Keratinocyte (primary cell): ENCODE measurements around the gene SLC45A2.

Source experiments
- EZH2 ChIP-seq: IDR thresholded peaks from one replicate; pipeline ENCODE4 v1.6.1; 2012; ENCODE audit warnings: inconsistent platforms, mild to moderate bottlenecking, low read length, moderate library complexity
- TF ChIP-seq, protein P1 (sequence below), 3 experiments: IDR thresholded peaks in 1 of 3; conservative IDR thresholded peaks in 1 of 3; optimal IDR thresholded peaks in 1 of 3; 2 replicates in 2 of 3; 3 replicates in 1 of 3; pipeline versions ENCODE3 to v1.5.1; 2011; ENCODE audit warnings: low read length in 3 of 3, mild to moderate bottlenecking in 3 of 3, moderate library complexity in 2 of 3, control low read depth in 1 of 3, inconsistent platforms in 1 of 3; ENCODE audit not compliant: insufficient read depth in 2 of 3; ENCODE audit errors: extremely low read depth in 1 of 3

DNA sequence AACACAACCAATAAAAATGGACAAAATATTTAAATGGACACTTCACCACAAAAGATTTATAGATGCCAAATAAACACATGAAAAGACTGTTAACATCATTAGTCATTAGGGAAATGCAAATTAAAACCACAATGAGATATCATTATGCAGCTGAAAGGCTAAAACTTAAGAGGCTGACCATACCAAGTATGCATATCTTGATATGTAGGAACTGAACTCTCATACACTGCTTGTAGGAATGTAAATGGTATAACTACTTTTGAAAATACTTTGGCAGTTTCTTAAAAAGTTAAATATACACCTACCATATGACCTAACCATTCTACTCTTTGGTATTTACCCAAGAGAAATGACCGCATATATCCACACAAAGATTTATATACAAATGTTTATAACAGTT, 79.1 kb downstream of the SLC45A2 start:
- TF ChIP-seq, protein P1, sequence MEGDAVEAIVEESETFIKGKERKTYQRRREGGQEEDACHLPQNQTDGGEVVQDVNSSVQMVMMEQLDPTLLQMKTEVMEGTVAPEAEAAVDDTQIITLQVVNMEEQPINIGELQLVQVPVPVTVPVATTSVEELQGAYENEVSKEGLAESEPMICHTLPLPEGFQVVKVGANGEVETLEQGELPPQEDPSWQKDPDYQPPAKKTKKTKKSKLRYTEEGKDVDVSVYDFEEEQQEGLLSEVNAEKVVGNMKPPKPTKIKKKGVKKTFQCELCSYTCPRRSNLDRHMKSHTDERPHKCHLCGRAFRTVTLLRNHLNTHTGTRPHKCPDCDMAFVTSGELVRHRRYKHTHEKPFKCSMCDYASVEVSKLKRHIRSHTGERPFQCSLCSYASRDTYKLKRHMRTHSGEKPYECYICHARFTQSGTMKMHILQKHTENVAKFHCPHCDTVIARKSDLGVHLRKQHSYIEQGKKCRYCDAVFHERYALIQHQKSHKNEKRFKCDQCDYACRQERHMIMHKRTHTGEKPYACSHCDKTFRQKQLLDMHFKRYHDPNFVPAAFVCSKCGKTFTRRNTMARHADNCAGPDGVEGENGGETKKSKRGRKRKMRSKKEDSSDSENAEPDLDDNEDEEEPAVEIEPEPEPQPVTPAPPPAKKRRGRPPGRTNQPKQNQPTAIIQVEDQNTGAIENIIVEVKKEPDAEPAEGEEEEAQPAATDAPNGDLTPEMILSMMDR (optimal IDR thresholded peaks at IDR 0.05 in 1 of 3, IDR thresholded peaks at IDR 0.05 in 1 of 3, conservative IDR thresholded peaks at IDR 0.05 in 1 of 3; ENCODE audit: extremely low read depth in 1 of 3, insufficient read depth in 2 of 3, low read length in 3 of 3): no peak
- TF ChIP-seq EZH2: no peak
